ENCODE measurements around the gene IL1RAPL1.

GRCh38 chrX:29876733-29877132 lies 1289.5 kb downstream of the IL1RAPL1 start:
- no peak for TF ChIP-seq CTCF (IDR thresholded peaks at IDR 0.05; ENCODE audit: borderline replicate concordance, extremely low read depth, low read length, poor library complexity, severe bottlenecking)
- no peak for TF ChIP-seq EZH2 (IDR thresholded peaks at IDR 0.05; ENCODE audit: borderline replicate concordance, low read depth, low read length, severe bottlenecking)

All from DND-41 (cell line).